D721Med (cell line): ENCODE data around the gene TM2D3.
A peak's percentile ranks its signal among the peaks of the same experiment; 100 is the strongest.

ENCODE experiments used
- DNase-seq: peaks from one replicate; pipeline ENCODE4 v3.0.0; 2011; ENCODE audit warnings: low spot score; ENCODE audit not compliant: insufficient read length
- FAIRE-seq: peaks from 2 replicates; lab custom pipeline; 2011; peaks lifted over from hg19 to GRCh38; lab: Jason Lieb, UNC
- TF ChIP-seq, protein P1 (sequence below): IDR thresholded peaks from 2 replicates; pipeline ENCODE4 v1.5.1; 2012; ENCODE audit warnings: mild to moderate bottlenecking, control low read depth; ENCODE audit not compliant: insufficient read depth; ENCODE audit errors: missing control alignments

Gene TM2D3

DNA sequence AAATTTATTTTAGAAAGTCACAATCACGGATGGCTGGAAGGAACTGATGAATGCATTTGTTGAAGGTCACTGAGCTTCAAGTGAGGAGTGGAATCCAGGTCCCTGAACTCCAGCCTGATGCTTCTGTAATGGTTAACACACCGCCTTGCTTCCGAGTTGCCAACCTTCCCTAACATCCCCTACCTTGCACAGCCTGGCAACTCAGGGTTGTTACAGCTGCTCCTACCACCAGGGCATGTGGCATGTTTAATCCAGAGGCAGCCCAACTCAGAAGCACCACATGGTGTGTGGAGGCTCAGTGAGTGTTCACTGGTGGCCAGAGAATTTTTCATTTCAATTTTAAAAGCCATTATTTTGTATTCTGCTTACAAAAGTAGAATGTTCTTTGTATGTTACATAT, 4.9 kb downstream of the TM2D3 start:
- TF ChIP-seq, protein P1, sequence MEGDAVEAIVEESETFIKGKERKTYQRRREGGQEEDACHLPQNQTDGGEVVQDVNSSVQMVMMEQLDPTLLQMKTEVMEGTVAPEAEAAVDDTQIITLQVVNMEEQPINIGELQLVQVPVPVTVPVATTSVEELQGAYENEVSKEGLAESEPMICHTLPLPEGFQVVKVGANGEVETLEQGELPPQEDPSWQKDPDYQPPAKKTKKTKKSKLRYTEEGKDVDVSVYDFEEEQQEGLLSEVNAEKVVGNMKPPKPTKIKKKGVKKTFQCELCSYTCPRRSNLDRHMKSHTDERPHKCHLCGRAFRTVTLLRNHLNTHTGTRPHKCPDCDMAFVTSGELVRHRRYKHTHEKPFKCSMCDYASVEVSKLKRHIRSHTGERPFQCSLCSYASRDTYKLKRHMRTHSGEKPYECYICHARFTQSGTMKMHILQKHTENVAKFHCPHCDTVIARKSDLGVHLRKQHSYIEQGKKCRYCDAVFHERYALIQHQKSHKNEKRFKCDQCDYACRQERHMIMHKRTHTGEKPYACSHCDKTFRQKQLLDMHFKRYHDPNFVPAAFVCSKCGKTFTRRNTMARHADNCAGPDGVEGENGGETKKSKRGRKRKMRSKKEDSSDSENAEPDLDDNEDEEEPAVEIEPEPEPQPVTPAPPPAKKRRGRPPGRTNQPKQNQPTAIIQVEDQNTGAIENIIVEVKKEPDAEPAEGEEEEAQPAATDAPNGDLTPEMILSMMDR: no peak
- DNase-seq (no peak), FAIRE-seq (no peak)

DNA sequence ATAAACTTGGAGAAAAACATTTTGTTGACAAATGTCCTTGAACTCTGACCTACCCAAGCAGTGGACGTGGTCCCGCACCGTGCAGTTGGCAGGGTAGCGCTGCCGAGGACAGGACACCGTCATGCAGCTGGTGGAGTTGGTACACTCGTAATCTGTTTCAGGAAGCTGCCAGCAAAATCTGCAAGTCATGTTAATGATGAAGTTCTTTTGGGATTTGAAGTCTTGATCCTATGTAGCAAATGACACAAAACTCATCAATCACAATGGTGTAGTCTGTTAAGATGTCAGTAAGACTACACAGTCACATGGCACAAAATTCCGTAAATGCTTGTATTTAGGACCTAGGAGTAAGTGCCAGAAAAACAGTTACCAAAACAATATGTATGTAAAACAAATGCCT, 5.5 kb downstream of the TM2D3 start:
- DNase-seq (no peak), FAIRE-seq (no peak)

DNA sequence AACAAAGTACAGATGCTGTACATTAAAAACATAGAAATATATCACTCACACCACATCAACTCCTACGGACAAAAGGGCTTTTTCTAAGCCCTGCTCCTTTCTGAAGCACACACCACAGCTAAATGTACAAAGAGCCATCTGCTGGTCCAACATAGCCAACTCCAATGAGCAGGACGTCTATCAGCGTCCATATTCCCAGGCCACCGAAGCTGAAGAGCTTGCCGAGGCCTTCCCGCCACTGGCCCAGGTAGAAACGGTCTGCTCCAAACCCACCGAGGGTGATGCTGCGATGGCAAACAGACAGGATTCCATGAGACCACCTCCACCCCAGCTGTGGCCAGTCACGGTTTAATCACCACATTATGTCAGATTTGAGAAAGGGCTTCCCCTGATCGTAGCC, 9.8 kb downstream of the TM2D3 start:
- no peak for DNase-seq
- FAIRE-seq: no peak
- TF ChIP-seq, protein P1: no peak

More for the DNA sequence above, 5.5 kb downstream of the TM2D3 start:
- TF ChIP-seq, protein P1: no peak

DNA sequence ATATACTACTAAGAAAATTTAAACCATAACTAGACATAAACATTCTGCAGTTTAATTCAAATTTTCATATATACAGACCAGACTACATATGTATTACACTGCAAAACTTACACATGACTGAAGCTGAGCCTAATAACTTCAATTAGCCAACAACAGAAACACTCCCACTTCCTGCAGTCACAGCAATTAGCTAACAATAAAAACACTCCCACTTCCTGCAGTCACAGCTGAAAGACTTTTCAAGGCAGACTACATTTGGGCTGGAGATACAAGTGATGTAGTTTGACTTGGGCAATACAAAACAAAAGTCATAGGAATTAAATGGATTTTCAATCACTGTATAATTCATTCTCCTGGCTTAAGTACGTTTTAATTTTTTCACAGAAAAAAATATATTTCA, 10.3 kb downstream of the TM2D3 start:
- TF ChIP-seq, protein P1: no peak
- DNase-seq (no peak), FAIRE-seq (no peak)

DNA sequence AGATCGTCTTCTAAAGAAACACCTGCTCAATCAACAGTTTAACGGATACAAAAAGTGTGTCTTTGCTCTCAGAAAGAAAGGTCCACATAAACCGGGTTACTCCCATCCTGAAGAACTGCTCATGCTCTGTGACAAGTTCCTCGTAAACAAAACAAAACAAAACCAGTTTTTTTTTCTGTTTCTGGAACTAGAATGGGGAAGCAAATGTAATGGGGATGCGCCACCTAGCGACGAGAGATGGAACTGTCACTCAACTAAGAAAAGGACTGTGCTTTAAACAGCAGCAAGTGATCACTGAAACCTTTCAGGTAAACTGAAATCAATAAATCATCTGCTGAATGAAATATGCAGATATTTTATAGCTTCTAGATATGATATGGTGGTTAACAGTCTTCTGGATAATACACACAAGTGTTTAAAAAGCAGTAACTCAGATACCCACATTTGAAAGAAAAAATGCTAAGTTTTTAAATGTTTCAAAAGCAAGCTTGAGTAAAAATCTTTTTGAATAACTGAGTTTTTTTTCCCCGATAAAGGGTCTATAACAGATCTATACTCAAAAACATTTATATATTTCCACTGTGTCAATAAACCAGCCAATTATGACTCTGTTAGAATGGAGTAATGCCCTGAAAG, 10.9 kb downstream of the TM2D3 start:
- FAIRE-seq: peak; percentile 60
- DNase-seq: no peak
- TF ChIP-seq, protein P1: peak; percentile 90

DNA sequence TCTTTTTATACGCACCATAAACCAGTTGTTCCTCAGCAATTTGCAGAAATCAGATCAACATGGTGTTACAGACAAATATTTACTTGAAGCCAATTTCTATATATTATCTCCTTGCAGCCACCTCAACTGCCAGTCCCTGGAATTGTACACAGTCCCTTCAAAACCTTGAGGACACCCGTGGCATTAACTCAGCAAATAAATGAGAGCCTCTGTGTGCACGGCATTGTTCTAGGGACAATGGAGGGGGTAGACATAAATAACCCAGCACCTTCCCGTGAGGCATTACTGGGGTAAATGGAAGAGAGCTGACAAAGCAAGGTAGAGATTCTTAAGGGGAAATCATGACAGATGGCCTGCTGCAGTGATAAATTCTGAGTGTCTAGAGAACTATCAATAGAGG, 12.5 kb downstream of the TM2D3 start:
- FAIRE-seq: no peak

DNA sequence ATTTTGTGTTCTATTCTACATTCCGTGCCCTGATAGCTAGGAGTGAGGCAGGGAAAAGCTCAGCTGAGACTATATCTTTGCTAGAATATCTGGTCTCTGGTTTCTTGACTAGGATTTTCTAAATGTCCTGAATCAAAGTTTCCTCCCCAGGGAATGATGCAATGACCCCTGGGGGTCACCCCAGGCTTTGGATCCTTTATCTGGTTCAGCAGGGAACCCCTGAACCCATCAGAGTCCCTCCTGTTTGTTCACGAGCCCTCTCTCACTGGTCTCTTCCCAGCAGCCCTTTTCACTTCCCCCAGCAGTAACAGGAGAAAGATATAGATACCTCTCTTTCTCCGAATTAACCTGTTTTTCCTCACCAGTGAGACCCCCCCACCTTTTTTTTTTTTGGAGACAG, 14.3 kb downstream of the TM2D3 start:
- no peak for DNase-seq
- FAIRE-seq: no peak
- TF ChIP-seq, protein P1: no peak

More for the DNA sequence above, 12.5 kb downstream of the TM2D3 start:
- TF ChIP-seq, protein P1: no peak
- no peak for DNase-seq
